Adipocyte (in vitro differentiated cells): ENCODE measurements around the gene C19orf53.
"Not testable (repeated sequence)": the region's sequence is repeated elsewhere in the genome, so short reads cannot be mapped to it uniquely, and the experiment has no call there.

Experiments
- DNase-seq: peaks from one replicate; pipeline ENCODE4 v3.0.0-alpha.2; 2015; ENCODE audit warnings: low read depth
- H3K27me3 ChIP-seq: replicated peaks from 2 replicates; pipeline ENCODE4 v1.7.0; 2013; ENCODE audit warnings: mild to moderate bottlenecking, low read length, moderate library complexity; ENCODE audit not compliant: control insufficient read depth, insufficient read depth
- H3K36me3 ChIP-seq: 2 replicates; pipeline ENCODE4 v1.7.0; 2013; ENCODE audit warnings: low read length, mild to moderate bottlenecking, moderate library complexity; ENCODE audit not compliant: control insufficient read depth, insufficient read depth, severe bottlenecking
- H3K4me1 ChIP-seq: 2 replicates; pipeline ENCODE4 v1.7.0; 2013; ENCODE audit warnings: mild to moderate bottlenecking, low read length, moderate library complexity; ENCODE audit not compliant: control insufficient read depth, insufficient read depth
- H3K4me3 ChIP-seq: 2 replicates; pipeline ENCODE4 v1.7.0; 2013; ENCODE audit warnings: mild to moderate bottlenecking, low read length, moderate library complexity
- H3K9ac ChIP-seq: 2 replicates; pipeline ENCODE4 v1.7.0; 2013; ENCODE audit warnings: mild to moderate bottlenecking, low read length, moderate library complexity
- H3K9me3 ChIP-seq: 2 replicates; pipeline ENCODE4 v1.7.0; 2013; ENCODE audit warnings: mild to moderate bottlenecking, low read length, moderate library complexity; ENCODE audit not compliant: control insufficient read depth

Gene C19orf53

DNA sequence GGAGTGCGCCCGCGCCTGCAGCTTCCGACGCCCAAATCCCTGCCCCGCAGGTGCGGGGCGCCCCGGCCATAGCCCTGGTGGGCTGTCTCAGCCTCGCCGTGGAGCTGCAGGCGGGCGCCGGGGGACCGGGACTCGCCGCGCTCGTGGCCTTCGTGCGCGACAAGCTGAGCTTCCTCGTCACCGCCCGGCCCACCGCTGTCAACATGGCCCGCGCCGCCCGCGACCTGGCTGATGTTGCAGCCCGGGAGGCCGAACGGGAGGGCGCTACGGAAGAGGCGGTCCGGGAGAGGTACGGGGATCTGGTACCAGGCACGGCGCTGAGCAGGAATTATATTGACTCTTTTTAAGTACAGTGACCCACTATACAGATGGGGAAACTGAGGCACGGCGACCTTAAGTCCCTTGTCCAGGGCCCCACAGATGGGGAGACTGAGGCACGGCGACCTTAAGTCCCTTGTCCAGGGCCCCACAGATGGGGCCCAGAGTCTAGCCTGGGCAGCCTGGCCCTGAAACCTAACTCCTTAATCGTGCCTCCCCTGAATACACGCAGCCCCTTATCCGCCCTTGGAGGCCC is 9.3 kb upstream of the C19orf53 start:
- Histone ChIP-seq H3K9ac (peak overlapping the region; percentile 90), H3K27me3 (no peaks in the 10 kb centered on the region), H3K4me3 (peak overlapping the region; percentile 91), H3K4me1 (peaks cover 9% of the 10 kb centered on the region), H3K36me3 (peaks cover 50% of the 10 kb centered on the region), H3K9me3 (no peaks in the 10 kb centered on the region)
- peak; percentile 56 for DNase-seq

DNA sequence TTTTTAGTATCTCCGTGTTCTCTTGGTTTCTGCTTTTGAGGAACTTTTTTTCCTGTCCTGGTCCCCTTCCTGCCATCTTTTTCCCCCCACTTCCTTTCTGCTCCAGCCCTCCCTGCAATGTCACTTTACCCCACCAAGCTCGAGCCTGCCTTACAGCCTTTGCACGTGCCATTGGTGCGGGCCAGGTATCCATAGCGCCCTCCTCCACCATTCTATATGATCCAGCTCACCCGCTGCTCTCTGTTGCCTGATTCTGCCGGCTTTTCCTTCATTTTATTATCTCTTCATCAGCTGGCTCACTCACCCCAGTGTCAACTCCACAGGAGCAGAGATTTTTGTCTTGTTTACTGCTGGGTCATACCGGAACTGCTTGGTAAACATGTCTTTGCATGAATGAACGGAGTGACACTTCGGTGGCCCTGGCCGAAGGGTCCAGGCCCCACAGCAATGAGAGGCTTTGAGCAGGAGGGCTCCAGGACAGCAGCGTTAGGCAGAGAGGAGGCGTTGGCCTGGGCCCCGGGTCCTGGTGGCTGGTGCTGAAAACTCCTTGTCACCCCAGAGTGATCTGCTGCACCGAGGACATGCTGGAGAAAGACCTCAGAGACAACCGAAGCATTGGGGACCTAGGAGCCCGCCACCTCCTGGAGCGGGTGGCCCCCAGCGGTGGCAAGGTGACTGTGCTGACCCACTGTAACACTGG is 8.7 kb upstream of the C19orf53 start:
- peaks cover 48% of the 10 kb centered on the region for H3K36me3 ChIP-seq
- peak overlapping the region; percentile 90 for H3K9ac ChIP-seq
- peak; percentile 14 for DNase-seq
- no peaks in the 10 kb centered on the region for H3K9me3 ChIP-seq
- H3K4me1 ChIP-seq: peaks cover 9% of the 10 kb centered on the region
- H3K27me3 ChIP-seq: no peaks in the 10 kb centered on the region
- H3K4me3 ChIP-seq: peak overlapping the region; percentile 91

DNA sequence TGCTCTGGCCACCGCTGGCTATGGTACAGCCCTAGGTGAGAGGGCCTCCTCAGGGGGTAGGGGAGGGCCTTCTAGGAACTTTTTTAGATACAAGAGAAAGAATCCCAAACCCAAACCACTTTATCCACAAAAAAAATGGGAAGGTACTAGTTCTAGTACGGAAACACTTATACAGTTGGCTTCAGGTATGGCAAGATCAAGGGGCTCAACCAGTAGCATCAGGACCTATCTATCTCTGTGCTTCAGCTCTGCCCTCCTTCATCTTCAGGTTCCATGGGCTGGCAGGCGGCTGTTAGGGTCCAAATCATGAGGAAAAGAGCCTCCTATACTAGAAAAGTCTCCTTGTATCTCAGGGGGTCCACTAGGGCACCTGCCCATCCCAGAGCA is 8.2 kb upstream of the C19orf53 start:
- Histone ChIP-seq H3K36me3 (peaks cover 45% of the 10 kb centered on the region), H3K9me3 (no peaks in the 10 kb centered on the region), H3K4me3 (peak overlapping the region; percentile 91), H3K27me3 (no peaks in the 10 kb centered on the region), H3K9ac (no peak overlapping the region), H3K4me1 (peaks cover 9% of the 10 kb centered on the region)
- no peak for DNase-seq

DNA sequence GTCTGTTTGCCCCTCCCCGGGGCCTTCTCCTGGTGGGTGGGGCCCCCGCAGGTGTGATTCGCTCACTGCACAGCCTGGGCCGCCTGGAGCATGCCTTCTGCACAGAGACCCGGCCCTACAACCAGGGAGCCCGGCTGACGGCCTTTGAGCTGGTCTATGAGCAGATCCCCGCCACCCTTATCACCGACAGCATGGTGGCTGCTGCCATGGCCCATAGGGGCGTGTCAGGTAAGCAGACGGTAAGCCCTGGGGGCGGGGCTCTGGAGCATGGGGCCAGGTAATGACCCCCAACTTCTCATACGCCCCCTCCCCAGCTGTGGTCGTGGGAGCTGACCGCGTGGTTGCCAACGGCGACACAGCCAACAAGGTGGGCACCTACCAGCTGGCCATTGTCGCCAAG is 5.7 kb upstream of the C19orf53 start:
- no peaks in the 10 kb centered on the region for H3K27me3 ChIP-seq
- no peak overlapping the region for H3K4me3 ChIP-seq
- peaks cover 30% of the 10 kb centered on the region for H3K36me3 ChIP-seq
- peaks cover 9% of the 10 kb centered on the region for H3K4me1 ChIP-seq
- no peak overlapping the region for H3K9ac ChIP-seq
- no peak for DNase-seq
- H3K9me3 ChIP-seq: no peaks in the 10 kb centered on the region

DNA sequence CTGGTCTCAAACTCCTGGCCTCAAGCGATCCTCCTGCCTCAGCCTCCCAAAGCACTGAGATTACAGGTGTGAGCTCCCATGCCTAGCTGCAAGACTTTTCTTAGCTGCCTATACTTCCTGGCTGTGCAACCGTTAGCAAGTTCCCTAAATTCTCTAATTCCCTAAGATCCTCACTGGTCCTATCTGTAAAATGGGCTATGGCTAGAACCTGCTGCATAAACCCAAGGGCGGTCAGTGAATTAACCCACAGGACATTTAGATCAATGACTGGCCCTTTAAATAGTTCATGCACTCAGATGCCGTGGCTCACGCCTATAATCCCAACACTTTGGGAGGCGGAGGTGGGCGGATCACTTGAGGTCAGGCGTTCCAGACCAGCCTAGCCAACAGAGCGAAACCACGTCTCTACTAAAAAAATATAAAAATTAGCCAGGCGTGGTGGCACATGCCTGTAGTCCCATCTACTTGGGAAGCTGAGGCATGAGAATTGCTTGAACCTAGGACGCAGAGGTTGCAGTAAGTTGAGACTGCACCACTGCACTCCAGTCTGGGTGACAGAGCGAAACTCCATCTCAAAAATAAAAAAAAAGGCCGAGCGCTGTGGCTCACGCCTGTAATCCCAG is 4.1 kb upstream of the C19orf53 start:
- no peak overlapping the region for H3K4me3 ChIP-seq
- peaks cover 14% of the 10 kb centered on the region for H3K4me1 ChIP-seq
- H3K9me3 ChIP-seq: no peaks in the 10 kb centered on the region
- H3K36me3 ChIP-seq: peaks cover 30% of the 10 kb centered on the region
- no peaks in the 10 kb centered on the region for H3K27me3 ChIP-seq
- H3K9ac ChIP-seq: no peak overlapping the region
- no peak for DNase-seq

DNA sequence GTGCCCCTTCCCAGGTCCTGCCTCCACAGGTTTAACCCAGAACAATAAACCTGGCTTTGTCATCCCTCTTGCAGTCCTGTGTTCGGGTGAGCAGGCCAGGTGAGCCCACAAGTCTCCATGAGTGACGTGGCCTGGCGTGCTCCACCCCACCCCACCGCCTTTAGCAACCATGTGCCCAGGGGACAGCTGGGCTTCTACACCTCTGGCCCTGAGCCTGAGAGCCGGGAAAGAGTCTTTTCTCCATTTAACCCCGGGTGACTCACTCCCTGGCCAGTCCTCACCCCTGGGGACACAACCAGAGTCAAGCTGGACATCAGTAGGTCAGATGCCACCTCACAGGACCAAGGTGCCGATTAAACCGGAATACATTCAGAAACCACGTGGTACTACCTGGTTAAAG is 4.1 kb downstream of the C19orf53 start:
- H3K9ac ChIP-seq: peak overlapping the region; percentile 8

DNA sequence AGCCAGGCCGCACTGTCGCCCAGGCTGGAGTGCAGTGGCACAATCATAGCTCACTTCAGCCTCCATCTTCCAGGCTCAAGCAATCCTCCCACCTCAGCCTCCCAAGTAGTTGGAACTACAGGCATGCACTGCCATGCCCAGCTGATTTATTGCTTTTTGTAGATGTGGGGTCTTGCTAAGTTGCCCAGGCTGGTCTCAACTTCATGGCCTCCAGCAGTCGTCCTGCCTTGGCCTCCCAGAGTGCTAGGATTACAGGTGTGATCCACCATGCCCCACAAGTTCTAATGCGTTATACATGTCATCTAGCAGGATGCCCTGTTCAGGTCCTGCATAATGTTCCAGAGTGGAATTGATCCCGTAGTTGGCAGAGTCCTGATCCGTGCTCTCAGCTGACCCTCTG is 4.6 kb downstream of the C19orf53 start:
- Histone ChIP-seq H3K27me3 (no peaks in the 10 kb centered on the region), H3K9me3 (no peaks in the 10 kb centered on the region), H3K36me3 (peaks cover 26% of the 10 kb centered on the region), H3K4me1 (peaks cover 35% of the 10 kb centered on the region), H3K4me3 (no peak overlapping the region), H3K9ac (no peak overlapping the region)
- no peak for DNase-seq

More for the DNA sequence above, 4.1 kb downstream of the C19orf53 start:
- Histone ChIP-seq H3K27me3 (no peaks in the 10 kb centered on the region), H3K4me1 (peaks cover 39% of the 10 kb centered on the region), H3K9me3 (no peaks in the 10 kb centered on the region), H3K4me3 (no peak overlapping the region), H3K36me3 (peaks cover 26% of the 10 kb centered on the region)
- DNase-seq: no peak

DNA sequence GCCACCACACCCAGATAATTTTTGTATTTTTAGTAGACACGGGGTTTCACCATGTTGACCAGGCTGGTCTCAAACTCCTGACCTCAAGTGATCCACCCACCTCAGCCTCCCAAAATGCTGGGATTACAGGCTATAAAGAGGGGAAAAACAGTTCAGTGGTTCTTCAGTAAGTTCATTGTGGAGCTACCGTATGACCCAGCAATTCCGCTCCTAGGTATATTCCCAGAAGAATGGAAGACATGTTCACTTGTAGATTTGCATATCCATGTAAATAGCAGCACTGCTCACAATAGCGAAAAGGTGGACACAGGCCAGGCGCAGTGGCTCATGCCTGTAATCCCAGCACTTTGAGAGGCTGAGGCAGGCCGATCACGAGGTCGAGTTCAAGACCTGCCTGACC is 5.5 kb downstream of the C19orf53 start:
- Histone ChIP-seq H3K4me1 (peaks cover 32% of the 10 kb centered on the region), H3K36me3 (peaks cover 26% of the 10 kb centered on the region)
- H3K27me3 ChIP-seq, H3K9ac ChIP-seq, H3K4me3 ChIP-seq, DNase-seq, H3K9me3 ChIP-seq: not testable (repeated sequence)

DNA sequence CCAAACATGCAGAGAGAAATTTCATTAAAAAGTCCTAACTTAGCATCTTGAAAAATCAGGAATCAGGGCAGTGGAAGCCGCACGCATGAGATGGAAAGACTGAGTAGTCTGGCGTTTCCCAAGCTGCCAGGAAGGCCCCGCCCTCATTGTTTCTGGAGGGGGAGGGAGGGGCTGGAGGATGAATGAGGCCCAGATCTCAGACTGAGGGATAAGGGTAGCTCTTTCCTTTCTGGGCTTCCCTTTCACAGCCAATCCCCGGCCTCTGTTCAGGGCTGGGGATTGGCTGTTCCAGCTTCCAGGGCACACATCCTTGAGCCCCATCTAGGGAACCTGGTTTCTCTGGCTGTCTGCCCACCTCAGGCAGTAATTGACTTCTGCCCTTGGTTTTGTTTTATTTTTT is 7.3 kb downstream of the C19orf53 start:
- DNase-seq: peak; percentile 98
- Histone ChIP-seq H3K4me1 (peaks cover 27% of the 10 kb centered on the region), H3K9me3 (no peaks in the 10 kb centered on the region), H3K36me3 (peaks cover 25% of the 10 kb centered on the region), H3K4me3 (no peak overlapping the region), H3K27me3 (no peaks in the 10 kb centered on the region), H3K9ac (peak overlapping the region; percentile 78)

DNA sequence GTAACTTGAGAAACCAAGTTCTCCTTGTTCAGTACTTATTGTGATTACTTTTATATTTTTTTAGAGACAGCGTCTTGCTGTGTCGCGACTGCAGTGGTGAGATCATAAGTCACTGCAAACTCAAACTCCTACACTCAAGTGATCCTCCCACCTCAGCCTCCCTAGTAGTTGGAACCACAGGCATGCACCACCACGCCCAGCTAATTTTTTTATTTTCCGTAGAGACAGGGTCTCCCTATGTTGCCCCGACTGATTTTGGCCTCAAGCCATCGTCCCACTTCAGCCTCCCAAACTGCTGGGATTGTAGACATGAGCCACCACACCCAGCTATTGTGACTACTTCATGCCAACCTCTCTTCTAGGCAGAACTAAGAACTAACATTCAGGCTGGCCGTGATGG is 8.3 kb downstream of the C19orf53 start:
- Histone ChIP-seq H3K4me3 (no peak overlapping the region), H3K9me3 (no peaks in the 10 kb centered on the region), H3K36me3 (peaks cover 19% of the 10 kb centered on the region), H3K9ac (peak overlapping the region; percentile 78), H3K4me1 (peaks cover 32% of the 10 kb centered on the region), H3K27me3 (no peaks in the 10 kb centered on the region)
- DNase-seq: no peak

DNA sequence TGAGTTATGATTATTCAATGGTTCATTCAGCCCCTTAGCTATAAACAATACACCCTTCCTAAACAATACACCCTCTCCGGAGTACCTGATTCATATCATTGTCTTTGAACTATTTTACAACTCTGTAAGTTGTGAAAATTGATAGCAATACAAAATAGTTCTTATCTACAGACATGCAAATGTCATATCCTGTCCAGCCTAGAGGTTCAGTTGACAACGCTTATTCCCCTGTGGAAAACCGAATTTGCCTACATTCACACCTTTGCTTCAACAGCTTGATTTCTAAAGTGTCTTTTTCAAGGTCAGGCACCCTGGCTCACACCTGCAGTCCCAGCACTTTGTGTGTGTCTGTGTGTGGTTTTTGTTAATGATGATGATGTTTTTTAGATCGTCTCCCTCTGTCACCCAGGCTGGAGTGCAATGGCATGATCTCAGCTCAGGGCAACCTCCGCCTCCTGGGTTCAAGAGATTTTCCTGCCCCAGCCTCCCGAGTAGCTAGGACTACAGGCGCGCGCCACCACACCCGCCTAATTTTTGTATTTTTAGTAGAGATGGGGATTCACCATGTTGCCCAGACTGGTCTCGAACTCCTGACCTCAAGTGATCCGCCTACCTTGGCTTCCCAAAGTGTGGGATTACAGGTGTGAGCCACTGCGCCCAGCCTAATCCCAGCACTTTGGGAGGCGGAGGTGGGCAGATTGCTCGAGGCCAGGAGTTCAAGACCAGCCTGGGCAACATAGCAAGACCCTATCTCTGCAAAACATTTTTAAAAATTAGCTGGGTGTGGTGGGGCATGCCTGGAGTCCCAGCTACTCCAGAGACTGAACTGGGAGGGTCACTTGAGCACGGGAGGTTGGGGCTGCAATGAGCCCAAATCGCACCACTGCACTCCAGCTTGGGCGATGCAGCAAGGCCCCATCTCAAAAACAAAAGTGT is 9.6 kb downstream of the C19orf53 start:
- no peaks in the 10 kb centered on the region for H3K9me3 ChIP-seq
- H3K4me3 ChIP-seq: no peak overlapping the region

More for the DNA sequence above, 9.6 kb downstream of the C19orf53 start:
- DNase-seq: no peak
- no peaks in the 10 kb centered on the region for H3K27me3 ChIP-seq
- H3K36me3 ChIP-seq: peaks cover 6% of the 10 kb centered on the region
- peak overlapping the region; percentile 25 for H3K9ac ChIP-seq
- peaks cover 36% of the 10 kb centered on the region for H3K4me1 ChIP-seq
